ENCODE results near the gene HMCN2. TPM values are rescaled to one million over a fixed set of nuclear protein-coding genes. Genes with fewer than 3 reads are reported as not detected.

HMCN2 gene
- total RNA-seq, 2 donors from 2014 or later: 4.6 to 6.0 TPM

GRCh38 chr9:130409246-130409645, 143.7 kb downstream of the HMCN2 start:
- intact Hi-C loops (cut with DNase I): no loop called here
- no peak for ATAC-seq
- DNase-seq: no peak

- no peak for ATAC-seq
- intact Hi-C loops (cut with DNase I): no loop called here
- DNase-seq: no peak
Observed at GRCh38 chr9:130410443-130410842, 144.9 kb downstream of the HMCN2 start.

- intact Hi-C loops (cut with DNase I): no loop called here
- DNase-seq (no peak), ATAC-seq (no peak)
Observed at GRCh38 chr9:130411566-130411915, 146.0 kb downstream of the HMCN2 start.

- ATAC-seq (no peak), DNase-seq (no peak)
- intact Hi-C loops (cut with DNase I): no loop called here
Observed at GRCh38 chr9:130414081-130414731, 148.6 kb downstream of the HMCN2 start.

- DNase-seq (no peak), ATAC-seq (no peak)
- intact Hi-C loops (cut with DNase I): no loop called here
Observed at GRCh38 chr9:130414910-130415746, 149.6 kb downstream of the HMCN2 start.

GRCh38 chr9:130417602-130418001, 152.0 kb downstream of the HMCN2 start:
- intact Hi-C loops (cut with DNase I): no loop called here
- DNase-seq: no peak
- no peak for ATAC-seq

GRCh38 chr9:130418776-130419175, 153.2 kb downstream of the HMCN2 start:
- intact Hi-C loops (cut with DNase I): no loop called here
- no peak for ATAC-seq
- DNase-seq: no peak

GRCh38 chr9:130419521-130420035, 154.0 kb downstream of the HMCN2 start:
- no peak for DNase-seq
- no peak for ATAC-seq
- intact Hi-C loops (cut with DNase I): no loop called here

GRCh38 chr9:130421154-130421801, 155.7 kb downstream of the HMCN2 start:
- ATAC-seq (no peak), DNase-seq (no peak)
- intact Hi-C loops (cut with DNase I): no loop called here

GRCh38 chr9:130421802-130422276, 156.3 kb downstream of the HMCN2 start:
- DNase-seq (no peak), ATAC-seq (no peak)
- intact Hi-C loops (cut with DNase I): no loop called here

GRCh38 chr9:130422546-130422945, 157.0 kb downstream of the HMCN2 start:
- no peak for DNase-seq
- intact Hi-C loops (cut with DNase I): no loop called here
- ATAC-seq: no peak

- intact Hi-C loops (cut with DNase I): no loop called here
- ATAC-seq: peak; percentile 58 to 90
- DNase-seq: peak; percentile 54
Observed at GRCh38 chr9:130423272-130423671, 157.7 kb downstream of the HMCN2 start.

GRCh38 chr9:130424595-130425454, 159.3 kb downstream of the HMCN2 start:
- ATAC-seq (no peak), DNase-seq (no peak)
- intact Hi-C loops (cut with DNase I): no loop called here

- ATAC-seq (no peak), DNase-seq (no peak)
- intact Hi-C loops (cut with DNase I): no loop called here
Observed at GRCh38 chr9:130425741-130426466, 160.3 kb downstream of the HMCN2 start.

GRCh38 chr9:130426467-130426773, 160.9 kb downstream of the HMCN2 start:
- DNase-seq: no peak

GRCh38 chr9:130426883-130427282, 161.3 kb downstream of the HMCN2 start:
- ATAC-seq: peak; percentile 43 to 55
- intact Hi-C loops (cut with DNase I): no loop called here
- peak; percentile 56 for DNase-seq

More at GRCh38 chr9:130426467-130426773, 160.9 kb downstream of the HMCN2 start:
- ATAC-seq: no peak
- intact Hi-C loops (cut with DNase I): no loop called here

GRCh38 chr9:130427326-130427725, 161.8 kb downstream of the HMCN2 start:
- ATAC-seq: no peak
- no peak for DNase-seq
- intact Hi-C loops (cut with DNase I): no loop called here

GRCh38 chr9:130428086-130428665, 162.6 kb downstream of the HMCN2 start:
- ATAC-seq (no peak), DNase-seq (no peak)
- intact Hi-C loops (cut with DNase I): no loop called here

Measured in left cardiac atrium (tissue), 4 donors.